ENCODE results near the gene C11orf16.
"Not testable (repeated sequence)": the region's sequence is repeated elsewhere in the genome, so short reads cannot be mapped to it uniquely, and the experiment has no call there.

Gene C11orf16, protein sequence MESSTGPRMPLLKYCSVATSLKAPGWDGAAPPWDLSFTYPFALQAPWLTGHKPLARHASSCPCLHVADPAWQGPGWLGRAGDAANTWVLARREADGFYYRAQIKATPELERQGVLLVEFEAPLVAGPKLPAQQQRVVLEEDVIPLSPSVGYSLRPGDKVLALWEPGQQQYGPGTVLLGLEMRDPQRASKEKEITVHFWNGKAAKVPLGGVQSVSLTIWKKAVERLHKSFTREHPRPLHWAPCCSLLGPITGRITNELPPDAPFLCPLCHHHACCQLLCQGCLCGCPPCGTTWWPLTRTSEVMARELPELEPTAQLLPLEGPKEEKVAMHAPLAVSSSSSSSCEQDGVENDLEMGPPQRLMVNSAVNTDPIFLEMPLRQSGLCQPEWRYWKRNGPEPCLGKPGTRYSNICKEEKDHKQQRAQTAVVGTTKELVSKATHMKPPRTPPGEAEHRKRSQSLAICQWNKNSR

DNA sequence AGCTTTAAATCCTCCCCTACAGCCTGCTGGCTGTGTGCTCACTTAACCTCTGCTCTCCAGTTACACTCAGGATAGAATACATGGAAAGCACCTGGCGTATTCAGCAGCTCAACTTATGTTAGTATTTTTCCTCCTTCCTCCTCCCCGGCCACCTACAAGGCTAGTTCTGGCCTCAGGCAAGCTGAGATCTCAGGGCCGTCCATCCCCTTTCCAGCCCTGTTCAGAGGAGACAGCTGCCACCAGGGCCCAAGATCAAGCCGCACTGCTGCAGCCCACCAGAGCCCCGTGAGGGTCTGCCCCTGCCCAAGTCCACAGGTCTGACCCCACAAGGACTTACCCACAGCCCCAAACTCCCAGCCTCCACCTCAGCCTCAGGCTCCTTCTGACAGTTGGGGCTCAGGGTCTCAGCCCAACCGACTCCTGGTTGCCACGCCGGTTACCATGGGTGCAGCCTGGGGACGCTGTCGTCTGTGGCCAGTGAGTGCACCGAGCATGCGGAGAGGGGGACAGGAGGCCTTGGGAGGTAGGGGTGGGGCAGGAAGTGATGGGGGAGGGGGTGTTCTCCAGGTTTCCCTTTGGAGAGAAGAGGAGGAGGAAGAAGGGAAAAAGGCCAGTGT, at the start of gene C11orf16:
C11orf16 (minus strand) TSS at position 384 of the 617 bp plus-strand sequence. CDS start 639 bp downstream, outside the sequence.
- Mint-ChIP-seq H3K27ac (no peak within 1 kb of the TSS), H3K4me1 (no peaks in the 10 kb centered on the region), H3K36me3 (no peaks in the 10 kb centered on the region), H3K9me3 (no peaks in the 10 kb centered on the region), H3K4me3 (no peak within 1 kb of the TSS)
- no peak for ATAC-seq
- no peak for DNase-seq (ENCODE audit: low spot score in 2 of 2)

DNA sequence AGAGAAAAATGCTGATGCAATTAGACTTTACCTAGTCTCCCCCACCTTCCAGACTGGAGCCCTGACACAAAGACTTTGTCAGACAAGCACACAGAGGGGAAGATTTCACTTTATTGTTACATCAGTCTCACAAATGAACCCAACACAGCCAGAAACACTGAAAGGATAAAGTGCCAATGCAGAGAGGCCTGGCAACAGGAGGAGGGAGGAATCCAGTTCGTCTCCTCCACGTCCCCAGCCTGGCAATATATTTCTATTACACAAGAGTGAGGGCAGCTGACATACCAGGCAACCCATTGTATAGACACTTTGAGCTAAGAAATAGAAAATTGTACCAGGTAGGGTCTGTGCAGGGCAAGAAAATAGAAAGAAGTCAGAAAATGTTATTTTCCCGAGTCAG, 47.7 kb upstream of the C11orf16 start:
- no peak for DNase-seq (ENCODE audit: low spot score in 2 of 2)
- no peak for ATAC-seq
- H3K4me1 Mint-ChIP-seq, result peaks cover 5% of the 10 kb centered on the region
- no peaks in the 10 kb centered on the region for H3K9me3 Mint-ChIP-seq
- H3K4me3 Mint-ChIP-seq, result no peak overlapping the region
- no peak overlapping the region for H3K27ac Mint-ChIP-seq
- H3K36me3 Mint-ChIP-seq, result no peaks in the 10 kb centered on the region

DNA sequence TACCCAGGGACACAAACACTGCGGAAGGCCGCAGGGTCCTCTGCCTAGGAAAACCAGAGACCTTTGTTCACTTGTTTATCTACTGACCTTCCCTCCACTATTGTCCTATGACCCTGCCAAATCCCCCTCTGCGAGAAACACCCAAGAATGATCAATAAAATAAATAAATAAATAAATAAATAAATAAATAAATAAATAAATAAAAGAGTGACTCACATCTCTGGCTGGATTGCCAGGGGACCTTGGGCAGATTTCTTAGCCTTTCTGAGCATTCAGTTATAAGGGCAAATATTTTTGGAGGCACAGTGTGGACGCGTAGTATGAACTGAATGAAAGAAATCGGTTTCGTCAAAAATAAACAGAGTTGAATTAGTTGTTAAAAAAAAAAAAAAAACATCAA, 46.6 kb upstream of the C11orf16 start:
- not testable (repeated sequence) for DNase-seq (ENCODE audit: low spot score in 2 of 2); H3K4me1 Mint-ChIP-seq; H3K9me3 Mint-ChIP-seq; ATAC-seq; H3K27ac Mint-ChIP-seq; H3K36me3 Mint-ChIP-seq; H3K4me3 Mint-ChIP-seq

DNA sequence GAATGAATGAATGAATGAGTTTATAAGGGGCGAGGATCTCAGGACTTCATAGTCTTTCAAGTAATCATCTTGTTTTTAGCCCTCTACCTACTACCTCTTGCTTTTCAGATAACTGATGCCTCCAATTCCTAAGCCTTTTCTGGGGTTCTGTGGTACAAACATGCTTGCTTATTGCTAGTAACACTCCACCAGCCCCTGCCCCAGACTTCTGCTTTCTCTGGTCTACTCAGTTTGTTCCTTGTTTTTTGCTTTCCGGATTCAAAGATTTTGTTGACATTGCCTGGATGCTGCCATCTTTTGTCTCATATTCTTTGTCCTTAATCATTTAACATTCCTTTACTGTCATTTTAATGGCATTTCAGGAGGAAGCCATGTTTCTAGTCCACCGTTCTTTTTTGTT, 40.4 kb upstream of the C11orf16 start:
- no peak for ATAC-seq
- Mint-ChIP-seq H3K4me3 (no peak overlapping the region), H3K36me3 (peaks cover 5% of the 10 kb centered on the region), H3K9me3 (no peaks in the 10 kb centered on the region), H3K4me1 (no peaks in the 10 kb centered on the region), H3K27ac (no peak overlapping the region)
- DNase-seq (ENCODE audit: low spot score in 2 of 2), result no peak

DNA sequence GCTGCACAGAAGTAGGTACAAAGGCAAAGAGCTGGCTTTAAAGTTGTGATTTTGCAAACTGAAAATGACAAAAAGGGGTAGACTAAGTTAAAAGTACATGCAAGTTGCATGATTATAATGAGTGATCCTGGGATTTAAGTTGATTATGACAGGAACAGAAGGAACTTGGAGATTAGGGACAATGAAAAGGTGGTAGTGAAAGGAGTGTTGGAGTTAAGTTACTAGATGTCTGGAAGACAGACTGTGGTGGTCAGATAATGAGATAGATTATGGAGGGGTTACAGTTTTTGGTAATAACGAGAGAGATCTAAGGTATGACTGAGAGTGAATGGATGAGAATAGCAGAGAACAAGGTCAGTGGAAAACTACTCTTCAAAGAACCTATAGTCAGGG, 39.2 kb upstream of the C11orf16 start:
- H3K9me3 Mint-ChIP-seq, result no peaks in the 10 kb centered on the region
- no peak overlapping the region for H3K27ac Mint-ChIP-seq
- DNase-seq (ENCODE audit: low spot score in 2 of 2) (no peak), ATAC-seq (no peak)
- H3K4me3 Mint-ChIP-seq, result no peak overlapping the region
- no peaks in the 10 kb centered on the region for H3K4me1 Mint-ChIP-seq
- H3K36me3 Mint-ChIP-seq, result peaks cover 5% of the 10 kb centered on the region

DNA sequence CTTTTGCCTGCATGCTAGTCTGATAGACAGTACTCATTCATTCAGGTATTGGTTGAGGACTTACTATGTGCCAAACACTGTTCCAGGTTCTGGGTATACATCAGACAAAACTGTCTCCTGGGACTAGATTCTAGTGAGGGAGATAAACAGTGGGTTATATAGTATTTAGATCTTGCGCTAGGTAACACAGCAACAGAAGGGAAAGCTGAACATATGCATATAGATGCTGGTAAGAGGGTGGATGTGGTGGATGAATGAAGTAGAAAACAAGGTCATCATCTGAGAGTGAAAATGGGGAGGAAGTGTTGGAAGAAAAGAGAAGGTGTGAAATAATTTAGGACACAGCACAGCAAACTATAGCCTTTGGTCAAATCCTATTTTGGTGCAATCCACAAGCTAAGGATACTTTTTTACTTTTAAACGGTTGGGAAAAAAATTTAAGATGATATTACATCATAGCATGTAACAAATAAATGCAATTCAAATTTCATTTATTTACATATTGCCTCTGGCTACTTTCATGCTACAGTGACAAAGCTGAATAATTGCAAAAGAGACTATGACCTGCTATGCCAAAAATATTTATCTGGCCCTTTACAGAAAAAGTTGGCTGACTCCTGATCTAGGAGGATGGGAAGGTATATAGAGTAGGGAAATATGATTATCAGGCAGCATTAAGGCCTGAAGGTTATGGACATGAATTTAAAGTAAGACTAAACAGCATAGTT, 38.6 kb upstream of the C11orf16 start:
- H3K4me1 Mint-ChIP-seq, result no peaks in the 10 kb centered on the region
- H3K27ac Mint-ChIP-seq, result no peak overlapping the region
- DNase-seq (ENCODE audit: low spot score in 2 of 2), result no peak

DNA sequence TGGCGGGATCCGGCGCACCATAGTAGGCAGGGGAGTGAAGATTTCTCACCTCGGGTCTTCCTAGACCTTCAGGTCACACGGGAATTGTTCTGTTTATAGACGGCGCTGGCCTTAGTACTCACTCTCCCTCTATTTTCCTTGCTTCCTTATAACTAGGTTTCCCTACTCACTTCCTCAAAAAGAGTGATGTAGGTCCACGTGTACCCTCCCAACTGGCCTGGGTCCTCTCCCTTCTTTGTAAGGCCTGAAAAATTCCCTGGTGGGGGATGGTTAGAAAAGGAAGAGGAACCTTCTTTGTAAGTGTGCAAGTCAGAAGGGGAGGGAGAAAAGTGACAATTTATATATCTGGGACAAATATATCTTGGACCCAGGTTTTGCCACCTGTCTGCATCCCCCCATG, 34.4 kb upstream of the C11orf16 start:
- DNase-seq (ENCODE audit: low spot score in 2 of 2) (no peak), ATAC-seq (no peak)
- Mint-ChIP-seq H3K27ac (no peak overlapping the region), H3K4me3 (no peak overlapping the region), H3K36me3 (peaks cover 18% of the 10 kb centered on the region), H3K4me1 (peaks cover 21% of the 10 kb centered on the region), H3K9me3 (no peaks in the 10 kb centered on the region)

More for the DNA sequence above, 38.6 kb upstream of the C11orf16 start:
- ATAC-seq, result no peak
- Mint-ChIP-seq H3K36me3 (peaks cover 5% of the 10 kb centered on the region), H3K9me3 (no peaks in the 10 kb centered on the region), H3K4me3 (no peak overlapping the region)

DNA sequence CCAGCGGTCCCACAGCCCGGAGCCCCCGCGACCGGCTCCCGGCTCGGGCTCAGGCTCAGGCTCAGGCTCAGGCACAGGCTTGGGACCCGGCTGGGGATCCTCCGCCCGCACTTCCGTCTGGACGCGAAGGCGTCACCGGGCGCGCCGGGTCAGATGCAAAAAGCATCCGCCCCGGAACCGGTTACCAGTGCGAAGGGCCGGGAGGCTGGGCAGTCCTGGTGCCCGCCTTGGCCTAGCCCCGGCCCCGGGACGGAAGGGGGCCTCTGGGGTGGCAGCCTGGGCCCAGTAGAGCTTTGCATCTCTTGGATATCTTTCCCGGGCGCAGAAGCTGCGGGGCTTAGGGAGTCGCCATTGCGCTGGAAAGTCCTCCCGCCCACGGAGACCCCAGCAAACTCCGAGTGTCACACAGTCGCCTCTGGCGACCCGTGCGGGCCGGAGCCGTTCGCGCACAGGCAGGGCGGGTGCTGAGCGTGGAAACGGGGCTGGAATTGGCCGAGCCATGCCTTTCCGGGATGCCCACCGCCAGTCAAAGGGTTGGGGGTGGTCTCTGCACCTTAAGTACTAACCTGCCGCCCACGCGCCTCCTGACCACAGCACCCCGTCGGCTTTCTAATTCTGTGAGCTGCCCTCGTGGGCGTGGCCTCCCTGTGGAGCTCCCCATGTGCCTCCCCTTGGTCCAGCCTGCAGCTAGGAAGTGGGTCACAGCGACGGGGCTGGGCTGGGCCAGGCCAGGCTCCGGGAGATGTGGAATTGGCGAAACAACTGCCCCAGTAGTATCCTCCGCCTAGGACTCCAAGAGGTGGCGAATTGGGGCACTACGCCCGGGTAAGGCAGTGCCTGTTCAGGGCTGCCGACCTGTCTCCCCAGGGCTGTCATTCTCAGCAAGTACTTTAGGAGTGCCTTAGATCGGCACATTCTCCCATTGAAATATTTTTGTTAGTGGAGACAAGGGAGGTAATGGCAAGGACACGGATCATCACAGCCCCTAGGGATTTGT, 31.9 kb upstream of the C11orf16 start, which contains the start of gene TMEM9B:
TMEM9B (minus strand) TSS at position 119 of the 997 bp plus-strand sequence. CDS start 129 bp downstream, outside the sequence.
- peak within 1 kb of the TSS; percentile 91 for H3K4me3 Mint-ChIP-seq
- H3K36me3 Mint-ChIP-seq, result peaks cover 18% of the 10 kb centered on the region
- peaks cover 29% of the 10 kb centered on the region for H3K4me1 Mint-ChIP-seq
- H3K9me3 Mint-ChIP-seq, result no peaks in the 10 kb centered on the region
- ATAC-seq, result peak; percentile 91
- peak; percentile 71 to 94 for DNase-seq (ENCODE audit: low spot score in 2 of 2)
- H3K27ac Mint-ChIP-seq, result peak within 1 kb of the TSS; percentile 94

DNA sequence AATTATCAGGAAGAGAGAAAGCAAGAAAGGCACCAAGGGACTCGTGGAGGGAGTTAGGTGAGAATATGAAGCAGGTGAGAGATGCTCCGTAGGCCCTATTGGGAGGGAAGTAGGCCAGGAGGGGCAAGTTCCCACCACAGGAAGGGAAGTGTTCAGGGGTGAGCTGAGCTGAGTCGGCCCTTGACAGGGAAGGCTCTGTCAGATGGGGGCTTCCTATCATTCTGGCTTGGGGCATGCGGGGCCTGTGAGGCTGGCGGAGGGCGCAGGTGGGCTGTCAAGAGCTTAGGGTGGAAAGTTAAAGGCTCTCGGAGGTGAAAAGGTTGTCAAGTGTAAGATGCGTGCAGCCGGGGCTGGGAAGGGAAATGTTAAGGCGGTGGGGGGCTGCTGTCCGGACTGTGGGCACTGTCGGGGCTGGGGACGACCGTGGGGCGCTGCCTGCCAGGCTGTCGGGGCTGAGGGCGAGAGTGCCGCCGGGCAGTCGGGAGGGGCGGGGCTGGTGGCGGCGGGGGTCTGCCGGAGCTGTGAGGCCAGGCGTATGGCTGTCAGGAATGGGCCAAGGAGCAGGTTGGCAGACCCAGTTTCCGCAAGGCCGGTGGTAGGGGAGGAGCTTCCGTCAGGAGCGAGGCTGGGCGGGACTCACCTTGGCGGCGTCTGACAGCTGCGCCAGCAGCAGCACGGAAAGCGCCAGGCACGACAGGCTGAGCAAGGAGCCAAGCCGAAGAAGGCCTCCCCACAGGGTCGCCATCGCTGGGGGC, 31.0 kb upstream of the C11orf16 start:
- peaks cover 29% of the 10 kb centered on the region for H3K4me1 Mint-ChIP-seq
- no peaks in the 10 kb centered on the region for H3K9me3 Mint-ChIP-seq
- peak overlapping the region; percentile 94 for H3K27ac Mint-ChIP-seq
- H3K36me3 Mint-ChIP-seq, result peaks cover 15% of the 10 kb centered on the region
- peak overlapping the region; percentile 91 for H3K4me3 Mint-ChIP-seq
- peak; percentile 82 for ATAC-seq
- peak in 1 of 2 donors; percentile 89 for DNase-seq (ENCODE audit: low spot score in 2 of 2)

DNA sequence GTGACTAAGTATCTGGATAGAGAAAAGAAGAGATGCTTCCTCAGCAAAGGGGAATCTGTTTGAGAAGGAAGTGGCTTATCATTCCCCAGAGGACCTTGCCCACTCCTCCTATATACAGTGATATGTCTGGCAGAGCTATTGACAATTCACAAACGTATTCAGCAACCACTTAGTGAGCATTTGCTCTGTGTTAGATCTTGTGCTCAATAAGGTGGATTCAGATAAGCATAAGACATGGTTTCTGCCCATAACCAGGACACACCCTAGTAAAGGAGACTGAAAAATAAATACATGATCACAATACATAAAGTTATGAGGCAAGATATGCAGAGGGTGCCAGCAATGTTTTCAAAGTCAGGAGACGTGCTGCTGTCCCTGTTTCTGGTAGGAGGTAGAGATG, 30.1 kb upstream of the C11orf16 start:
- Mint-ChIP-seq H3K4me1 (peaks cover 29% of the 10 kb centered on the region), H3K9me3 (no peaks in the 10 kb centered on the region), H3K36me3 (peaks cover 13% of the 10 kb centered on the region), H3K27ac (peak overlapping the region; percentile 94), H3K4me3 (peak overlapping the region; percentile 91)
- no peak for ATAC-seq
- no peak for DNase-seq (ENCODE audit: low spot score in 2 of 2)

DNA sequence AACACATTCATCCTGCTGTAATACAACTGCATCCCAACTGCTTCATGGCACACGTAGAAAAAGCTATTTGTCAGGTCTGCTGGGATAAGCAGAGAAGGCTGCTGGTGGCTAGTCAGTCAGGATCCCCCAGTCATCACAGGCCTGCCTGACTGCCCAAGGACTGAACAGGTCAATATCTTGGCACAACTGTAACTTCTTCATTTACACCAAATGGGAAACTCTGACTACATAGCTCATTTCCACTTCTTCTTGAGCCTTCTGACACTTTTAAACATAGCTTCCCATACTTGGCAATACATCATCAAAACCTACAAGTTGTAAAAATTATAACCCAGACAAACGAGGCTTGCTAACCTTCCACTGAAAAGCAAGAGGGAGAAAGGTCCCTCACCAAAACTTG, 28.7 kb upstream of the C11orf16 start:
- DNase-seq (ENCODE audit: low spot score in 2 of 2) (no peak), ATAC-seq (no peak)
- Mint-ChIP-seq H3K36me3 (peaks cover 21% of the 10 kb centered on the region), H3K4me1 (peaks cover 42% of the 10 kb centered on the region), H3K9me3 (no peaks in the 10 kb centered on the region), H3K4me3 (no peak overlapping the region), H3K27ac (peak overlapping the region; percentile 21)

DNA sequence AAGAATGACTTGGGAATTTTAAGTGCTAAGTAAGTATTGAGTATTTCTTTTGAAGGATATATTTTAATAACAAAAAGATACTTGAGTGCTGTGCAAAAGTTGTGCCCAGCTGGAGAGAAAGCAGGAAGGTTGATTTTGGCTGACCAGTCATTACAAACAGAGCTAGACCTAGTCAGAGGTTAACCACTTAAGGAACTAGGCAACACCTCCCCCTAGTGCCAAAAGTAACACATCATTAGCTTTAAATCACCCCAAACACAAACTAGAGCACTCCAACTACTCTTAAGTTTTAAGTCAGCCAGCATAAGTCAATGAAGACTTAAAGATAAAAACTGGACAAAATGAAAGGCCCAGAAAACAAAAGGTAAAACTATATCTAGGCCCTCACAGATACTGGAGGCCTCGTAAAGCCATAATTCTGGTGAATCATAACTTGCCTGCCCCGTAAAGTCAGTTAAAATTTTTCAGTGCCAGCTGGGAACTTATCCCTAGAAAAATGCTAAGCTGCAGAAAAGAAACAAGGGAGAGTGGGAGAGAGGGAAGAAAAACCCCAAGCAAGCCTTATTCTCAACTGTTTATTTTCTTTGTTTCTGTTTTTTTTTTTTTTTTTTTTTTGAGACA, 26.9 kb upstream of the C11orf16 start:
- Mint-ChIP-seq H3K4me3 (no peak overlapping the region), H3K36me3 (peaks cover 34% of the 10 kb centered on the region), H3K4me1 (peaks cover 39% of the 10 kb centered on the region), H3K27ac (no peak overlapping the region), H3K9me3 (no peaks in the 10 kb centered on the region)
- ATAC-seq, result peak; percentile 61
- DNase-seq (ENCODE audit: low spot score in 2 of 2), result peak; percentile 6 to 57

DNA sequence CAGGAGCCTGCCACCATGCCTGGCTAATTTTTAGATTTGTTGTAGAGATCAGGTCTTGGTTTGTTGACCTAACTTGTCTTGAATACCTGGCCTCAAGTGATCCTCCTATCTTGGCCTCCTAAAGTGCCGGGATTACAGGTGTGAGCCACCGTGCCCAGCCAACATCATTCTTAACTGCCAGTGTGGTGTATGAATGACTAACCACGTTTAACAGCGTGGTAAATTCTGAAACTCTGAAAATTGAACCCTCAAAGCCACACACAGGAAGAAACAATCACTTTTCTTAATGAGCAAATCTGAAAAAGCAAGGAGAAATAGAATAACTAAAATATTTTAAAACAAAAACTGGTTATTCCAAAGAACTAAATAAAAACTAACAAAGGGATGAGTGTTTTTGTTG, 24.1 kb upstream of the C11orf16 start:
- H3K4me3 Mint-ChIP-seq, result no peak overlapping the region
- H3K36me3 Mint-ChIP-seq, result peaks cover 53% of the 10 kb centered on the region
- peak overlapping the region; percentile 14 for H3K27ac Mint-ChIP-seq
- no peak for DNase-seq (ENCODE audit: low spot score in 2 of 2)
- H3K4me1 Mint-ChIP-seq, result peaks cover 24% of the 10 kb centered on the region
- H3K9me3 Mint-ChIP-seq, result no peaks in the 10 kb centered on the region
- ATAC-seq, result peak; percentile 85

Data from stimulated activated effector memory CD8-positive, alpha-beta T cell treated with anti-CD3 and anti-CD28 coated beads, Interleukin-12 subunit alpha, Interleukin-12 subunit beta, amount 100 ng/mL, for 72 hours (primary cell).